NCI-H526 treated with DMSO at 0.1 percent for 48 hours (cell line): ENCODE measurements around the gene PDE6D.

Source experiments
- DNase-seq: peaks from one replicate; lab custom pipeline; 2025; lab: John Stamatoyannopoulos, UW

Gene PDE6D

GRCh38 chr2:231780909-231781797, at the start of gene PDE6D:
TSS of gene PDE6D (minus strand) at chr2:231781282. CDS start at chr2:231781114, 168 bp downstream.
- peak; percentile 99 for DNase-seq

- DNase-seq, result no peak
Measured at GRCh38 chr2:231821908-231822307, 40.8 kb upstream of the PDE6D start.

- no peak for DNase-seq
Measured at GRCh38 chr2:231820786-231821303, 39.8 kb upstream of the PDE6D start.

GRCh38 chr2:231819447-231820042, 38.5 kb upstream of the PDE6D start:
- no peak for DNase-seq

- no peak for DNase-seq
Measured at GRCh38 chr2:231816327-231817026, 35.4 kb upstream of the PDE6D start.

GRCh38 chr2:231810905-231811304, 29.8 kb upstream of the PDE6D start:
- DNase-seq, result no peak

GRCh38 chr2:231807020-231807419, 25.9 kb upstream of the PDE6D start:
- DNase-seq, result no peak

GRCh38 chr2:231803501-231804138, 22.5 kb upstream of the PDE6D start:
- no peak for DNase-seq

- peak; percentile 4 for DNase-seq
Measured at GRCh38 chr2:231800493-231801091, 19.5 kb upstream of the PDE6D start.

GRCh38 chr2:231795525-231796327, 14.6 kb upstream of the PDE6D start:
- no peak for DNase-seq

- no peak for DNase-seq
Measured at GRCh38 chr2:231794383-231794782, 13.3 kb upstream of the PDE6D start.

GRCh38 chr2:231791107-231791506, 10.0 kb upstream of the PDE6D start:
- no peak for DNase-seq

- no peak for DNase-seq
Measured at GRCh38 chr2:231786917-231787292, 5.8 kb upstream of the PDE6D start.

- peak; percentile 69 for DNase-seq
Measured at GRCh38 chr2:231786177-231786916, 5.3 kb upstream of the PDE6D start, which contains the start of gene COPS7B. TSS of gene COPS7B (plus strand) at chr2:231786445. CDS start at chr2:231788571, 2,126 bp downstream.

- DNase-seq, result no peak
Measured at GRCh38 chr2:231785822-231786176, 4.7 kb upstream of the PDE6D start.

- no peak for DNase-seq
Measured at GRCh38 chr2:231785413-231785812, 4.3 kb upstream of the PDE6D start.

GRCh38 chr2:231781798-231782726, 980 bp upstream of the PDE6D start:
- DNase-seq, result no peak

GRCh38 chr2:231780123-231780908, 766 bp downstream of the PDE6D start:
- no peak for DNase-seq
